ENCODE results near the gene SH2D3C. TPM values are rescaled to one million over a fixed set of nuclear protein-coding genes. Genes with fewer than 3 reads are reported as not detected.
A peak's percentile ranks its signal among the peaks of the same experiment; 100 is the strongest.

Gene SH2D3C
- total and polyA plus RNA-seq, 2 of the 8 experiments (the other 6 are each of a cell fraction or from before 2014, with no cell fraction given), result 6.4 to 8.1 TPM

DNA sequence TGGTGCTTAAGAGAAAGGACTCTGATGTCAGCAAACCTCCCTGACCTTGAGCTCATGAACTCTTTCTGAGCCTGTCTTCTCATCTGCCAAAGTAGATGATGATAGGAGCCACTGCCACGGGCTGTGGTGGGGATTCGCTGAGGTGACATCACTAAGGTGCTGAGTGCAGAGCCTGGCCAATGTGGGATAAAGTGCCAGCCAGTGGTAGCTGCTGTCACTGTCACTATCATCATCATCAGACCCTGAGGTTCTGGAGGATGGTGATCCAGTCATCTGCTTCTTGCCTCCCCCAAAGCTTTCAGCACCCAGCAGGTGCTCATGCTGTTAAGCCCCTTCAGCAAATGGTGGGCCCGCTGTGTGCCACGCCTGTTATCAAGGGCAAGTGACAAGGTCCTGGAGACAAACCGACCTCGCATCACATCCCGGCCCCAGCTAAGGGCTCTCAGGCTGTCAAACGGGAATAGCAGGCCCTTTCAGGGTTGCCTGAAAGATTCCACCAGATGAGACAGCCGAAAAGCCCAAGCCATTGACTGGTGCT is 30.6 kb upstream of the SH2D3C start:
- H2BK5ac ChIP-seq (ENCODE audit: low read depth, low read length), result no peak overlapping the region; the same call in 1 of the 2 replicates
- no peaks in the 10 kb centered on the region for H3K9me3 ChIP-seq (ENCODE audit: insufficient read depth in 2 of 2, low read depth in 1 of 2, low read length in 1 of 2)
- WGBS, 2 experiments (ENCODE audit: extremely low coverage in 1 of 2, insufficient coverage in 1 of 2, insufficient read length in 1 of 2, insufficient replicate concordance in 2 of 2, low coverage in 1 of 2, low lambda C conversion rate in 2 of 2, missing lambda C conversion rate in 1 of 2), result 78% methylated on average over 9 of the region's 9 CpGs; no CpG with 5 or more reads in 1 of the 2 experiments
- no peak overlapping the region for H3K18ac ChIP-seq (ENCODE audit: extremely low read depth, low read length)
- no peak overlapping the region for H3K4ac ChIP-seq (replicated peaks; ENCODE audit: insufficient read length, low read depth, low read length)
- H2BK20ac ChIP-seq (ENCODE audit: low read length), result no peak overlapping the region
- ChIA-PET CTCF (ENCODE audit: partially characterized antibody) (interaction anchor here (0.6 to 1.7 kb wide), 7 partner anchors 10 to 66 kb away, joined by 3 to 7 read pairs (median 5); no protein-coding TSS in a partner anchor), POLR2A (ENCODE audit: partially characterized antibody) (interaction anchor here (0.7 to 2.8 kb wide), 10 partner anchors 10 to 102 kb away, joined by 3 to 14 read pairs (median 5); no protein-coding TSS in a partner anchor)
- no peak overlapping the region for H4K5ac ChIP-seq (ENCODE audit: insufficient read length, low read depth, low read length)
- H2AK5ac ChIP-seq (ENCODE audit: low read depth, low read length), result no peak overlapping the region
- peaks cover 7% of the 10 kb centered on the region for H3K79me1 ChIP-seq (ENCODE audit: low read depth, low read length)
- no peak for FAIRE-seq
- peaks cover 2 to 19% of the 10 kb centered on the region in 2 experiments for H4K20me1 ChIP-seq (replicated peaks in 1 of 2; ENCODE audit: control insufficient read depth in 1 of 2, insufficient read depth in 2 of 2, low read length in 2 of 2)
- peaks cover 2% of the 10 kb centered on the region; the same call in 1 of the 2 replicates for H3K23me2 ChIP-seq (ENCODE audit: low read depth, low read length)
- H4K91ac ChIP-seq (replicated peaks; ENCODE audit: insufficient read length, low read length), result no peak overlapping the region
- H3K36me3 ChIP-seq (ENCODE audit: control insufficient read depth in 2 of 4, insufficient read depth in 4 of 4, low read length in 3 of 4), result peaks cover 15 to 28% (median 24%) of the 10 kb centered on the region in 4 experiments; a peak in 7 of 8 replicates
- peak overlapping the region; percentile 33 to 69 for H3K4me2 ChIP-seq (ENCODE audit: insufficient read depth in 1 of 2, low read depth in 2 of 2, low read length in 2 of 2)
- H3K27ac ChIP-seq (ENCODE audit: low read depth, low read length), result no peak overlapping the region
- H3K4me1 ChIP-seq (replicated peaks in 1 of 4; ENCODE audit: control insufficient read depth in 3 of 4, insufficient read depth in 4 of 4, low read length in 3 of 4), result peaks cover 0 to 10% (median 8%) of the 10 kb centered on the region in 4 experiments; a peak in 5 of 7 replicates
- H3K27me3 ChIP-seq (replicated peaks in 1 of 4; ENCODE audit: control insufficient read depth in 3 of 4, extremely low read depth in 1 of 4, insufficient read depth in 3 of 4, low read length in 3 of 4), result no peaks in the 10 kb centered on the region
- peak overlapping the region in 3 of 4 experiments; percentile 15 to 47 (median 19); a peak in 4 of 8 replicates for H3K4me3 ChIP-seq (ENCODE audit: extremely low read depth in 1 of 4, insufficient read depth in 2 of 4, low read depth in 3 of 4, low read length in 4 of 4)
- H2BK120ac ChIP-seq (replicated peaks; ENCODE audit: low read depth, low read length), result no peak overlapping the region
- no peak overlapping the region for H2AFZ ChIP-seq (ENCODE audit: low read length)
- no peak for DNase-seq (ENCODE audit: low read depth in 1 of 2, low spot score in 2 of 2)
- no peak overlapping the region for H2BK15ac ChIP-seq (ENCODE audit: low read length)
- H4K8ac ChIP-seq (ENCODE audit: extremely low read depth, insufficient read depth, low read length), result 0 out of 2 replicates have a peak overlapping the region, but pooled peaks have one; percentile 64
- H2BK12ac ChIP-seq (ENCODE audit: low read depth, low read length), result no peak overlapping the region
- no peak overlapping the region for H3K56ac ChIP-seq (replicated peaks; ENCODE audit: insufficient read length, low read depth, low read length)
- H3K23ac ChIP-seq (ENCODE audit: insufficient read length), result no peak overlapping the region
- H3K14ac ChIP-seq (ENCODE audit: insufficient read length), result no peak overlapping the region
- peak overlapping the region in 2 of 4 experiments; percentile 26 to 53; a peak in 2 of 7 replicates for H3K9ac ChIP-seq (replicated peaks in 1 of 4; ENCODE audit: extremely low read depth in 1 of 4, low read depth in 3 of 4, low read length in 3 of 4)
- peaks cover 0 to 5% of the 10 kb centered on the region in 2 experiments; a peak in 2 of 4 replicates for H3K79me2 ChIP-seq (ENCODE audit: control insufficient read depth in 1 of 2, insufficient read depth in 2 of 2, low read length in 2 of 2)
- TF ChIP-seq BACH1 (IDR thresholded peaks at IDR 0.05; ENCODE audit: low read length), result no peak
- TF ChIP-seq SRF (IDR thresholded peaks at IDR 0.05; ENCODE audit: low read depth, low read length), result no peak
- TF ChIP-seq, protein P1, sequence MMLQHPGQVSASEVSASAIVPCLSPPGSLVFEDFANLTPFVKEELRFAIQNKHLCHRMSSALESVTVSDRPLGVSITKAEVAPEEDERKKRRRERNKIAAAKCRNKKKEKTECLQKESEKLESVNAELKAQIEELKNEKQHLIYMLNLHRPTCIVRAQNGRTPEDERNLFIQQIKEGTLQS (IDR thresholded peaks at IDR 0.05; ENCODE audit: insufficient read depth, low read depth, low read length), result no peak
- no peak for TF ChIP-seq SP1 (IDR thresholded peaks at IDR 0.05; ENCODE audit: low read depth, low read length)
